NT2/D1 (cell line): ENCODE measurements around the gene ABCA2.

ENCODE experiments used
- DNase-seq: peaks from one replicate; pipeline ENCODE4 v3.0.0-alpha.2; 2011; ENCODE audit warnings: low read depth, low spot score
- H3K27me3 ChIP-seq: 2 replicates; pipeline ENCODE4 v1.6.0; 2011; ENCODE audit warnings: mild to moderate bottlenecking; ENCODE audit not compliant: insufficient read length, insufficient read depth
- H3K36me3 ChIP-seq: 2 replicates; pipeline ENCODE4 v1.6.1; 2011; ENCODE audit warnings: mild to moderate bottlenecking, low read length, mixed read lengths; ENCODE audit not compliant: insufficient read depth, insufficient read length
- H3K4me1 ChIP-seq: 2 replicates; pipeline ENCODE4 v1.5.1; 2011; ENCODE audit not compliant: insufficient read depth, insufficient read length
- H3K4me3 ChIP-seq: 2 replicates; pipeline ENCODE4 v1.5.1; 2011; ENCODE audit warnings: low read depth; ENCODE audit not compliant: insufficient read length
- H3K9ac ChIP-seq: 2 replicates; pipeline ENCODE4 v1.6.0; 2011; ENCODE audit warnings: low read depth; ENCODE audit not compliant: insufficient read length
- H3K9me3 ChIP-seq: 2 replicates; pipeline ENCODE4 v1.5.1; 2011; ENCODE audit warnings: mild to moderate bottlenecking, low read length; ENCODE audit not compliant: insufficient read depth
- SUZ12 ChIP-seq: IDR thresholded peaks from 2 replicates; pipeline ENCODE4 v1.6.1; 2011; ENCODE audit not compliant: insufficient read length, insufficient read depth; ENCODE audit errors: extremely low read depth
- YY1 ChIP-seq: IDR thresholded peaks from 2 replicates; pipeline ENCODE4 v1.6.1; 2011; ENCODE audit not compliant: insufficient read length, insufficient read depth
- ZNF274 ChIP-seq: IDR thresholded peaks from 2 replicates; pipeline ENCODE4 v1.6.1; 2011; ENCODE audit warnings: mild to moderate bottlenecking, low read depth, low read length

ABCA2 gene

GRCh38 chr9:136972743-136973142, 55.3 kb downstream of the ABCA2 start:
- peaks cover 36% of the 10 kb centered on the region for H3K4me1 ChIP-seq
- no peak for DNase-seq
- no peaks in the 10 kb centered on the region for H3K36me3 ChIP-seq
- H3K9ac ChIP-seq = peak overlapping the region; percentile 17
- peaks cover 11% of the 10 kb centered on the region for H3K27me3 ChIP-seq
- TF ChIP-seq SUZ12 (no peak), ZNF274 (no peak), YY1 (no peak)
- H3K4me3 ChIP-seq = no peak overlapping the region
- H3K9me3 ChIP-seq = no peaks in the 10 kb centered on the region

- no peaks in the 10 kb centered on the region for H3K36me3 ChIP-seq
- TF ChIP-seq YY1 = no peak
- TF ChIP-seq ZNF274 = no peak
- TF ChIP-seq SUZ12 = no peak
- no peak for DNase-seq
Measured at GRCh38 chr9:136972335-136972734, 55.7 kb downstream of the ABCA2 start.

DNA sequence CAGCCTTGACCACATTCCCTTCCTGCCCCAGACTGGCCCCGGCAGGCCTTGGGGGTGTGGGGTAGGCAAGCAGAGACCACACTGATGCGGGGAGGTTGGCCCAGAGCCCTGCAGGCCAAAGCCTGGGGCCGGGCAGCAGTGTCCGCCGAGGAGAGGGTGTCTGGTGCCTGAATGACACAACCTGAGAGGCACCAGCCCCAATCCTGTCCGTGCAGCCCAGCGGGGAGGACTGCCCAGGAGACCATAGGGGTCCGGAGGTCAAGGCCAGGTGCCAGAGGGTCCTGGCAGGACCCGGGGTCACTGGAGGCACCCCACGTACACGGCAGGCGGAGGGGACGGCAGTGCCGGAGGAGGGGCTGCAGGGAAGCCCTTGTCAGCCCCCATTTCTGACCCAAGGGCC, 56.3 kb downstream of the ABCA2 start:
- Histone ChIP-seq H3K4me3 (no peak overlapping the region), H3K4me1 (peaks cover 26% of the 10 kb centered on the region), H3K36me3 (no peaks in the 10 kb centered on the region), H3K9ac (no peak overlapping the region), H3K27me3 (peaks cover under 1% of the 10 kb centered on the region), H3K9me3 (no peaks in the 10 kb centered on the region)
- TF ChIP-seq ZNF274 = no peak
- TF ChIP-seq YY1 = no peak
- TF ChIP-seq SUZ12 = no peak
- DNase-seq = no peak

More at GRCh38 chr9:136972335-136972734, 55.7 kb downstream of the ABCA2 start:
- peaks cover 6% of the 10 kb centered on the region for H3K27me3 ChIP-seq
- H3K9me3 ChIP-seq = no peaks in the 10 kb centered on the region
- no peak overlapping the region for H3K9ac ChIP-seq
- peaks cover 31% of the 10 kb centered on the region for H3K4me1 ChIP-seq
- no peak overlapping the region for H3K4me3 ChIP-seq

DNA sequence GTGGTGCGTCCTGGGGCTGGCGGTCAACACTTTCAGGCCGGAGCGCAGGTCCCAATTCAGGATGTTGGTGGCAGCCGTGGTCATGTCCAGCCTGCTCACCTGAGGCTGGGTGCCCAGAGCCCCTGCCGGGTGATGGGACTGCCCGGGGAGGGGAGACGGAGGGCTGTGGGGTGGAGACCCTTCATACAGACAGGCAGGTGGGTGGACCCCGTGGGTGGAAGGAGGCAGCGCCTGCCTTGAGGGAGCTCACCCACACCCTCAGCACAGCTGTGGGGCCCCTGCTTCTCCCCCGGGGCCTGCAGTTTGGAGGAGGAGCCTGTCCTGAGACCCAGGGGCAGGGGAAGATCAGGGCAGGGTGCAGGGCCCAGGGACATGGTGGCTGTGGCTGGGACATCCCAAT, 57.7 kb downstream of the ABCA2 start:
- H3K9me3 ChIP-seq = no peaks in the 10 kb centered on the region
- H3K9ac ChIP-seq = peak overlapping the region; percentile 67
- no peaks in the 10 kb centered on the region for H3K36me3 ChIP-seq
- no peaks in the 10 kb centered on the region for H3K27me3 ChIP-seq
- H3K4me3 ChIP-seq = no peak overlapping the region
- TF ChIP-seq SUZ12 (no peak), ZNF274 (no peak), YY1 (no peak)
- peaks cover 23% of the 10 kb centered on the region for H3K4me1 ChIP-seq
- DNase-seq = no peak

- TF ChIP-seq SUZ12 = no peak
- H3K27me3 ChIP-seq = no peaks in the 10 kb centered on the region
- H3K9ac ChIP-seq = peak overlapping the region; percentile 67
- no peak overlapping the region for H3K4me3 ChIP-seq
- H3K9me3 ChIP-seq = no peaks in the 10 kb centered on the region
- H3K36me3 ChIP-seq = no peaks in the 10 kb centered on the region
- peaks cover 23% of the 10 kb centered on the region for H3K4me1 ChIP-seq
- DNase-seq = no peak
Measured at GRCh38 chr9:136969774-136970173, 58.3 kb downstream of the ABCA2 start.

- Histone ChIP-seq H3K27me3 (no peaks in the 10 kb centered on the region), H3K9ac (no peak overlapping the region), H3K4me1 (peaks cover 30% of the 10 kb centered on the region), H3K36me3 (no peaks in the 10 kb centered on the region), H3K4me3 (no peak overlapping the region), H3K9me3 (no peaks in the 10 kb centered on the region)
- TF ChIP-seq ZNF274 = no peak
- TF ChIP-seq YY1 = no peak
- TF ChIP-seq SUZ12 = no peak
- DNase-seq = no peak
Measured at GRCh38 chr9:136969150-136969549, 58.9 kb downstream of the ABCA2 start.

DNA sequence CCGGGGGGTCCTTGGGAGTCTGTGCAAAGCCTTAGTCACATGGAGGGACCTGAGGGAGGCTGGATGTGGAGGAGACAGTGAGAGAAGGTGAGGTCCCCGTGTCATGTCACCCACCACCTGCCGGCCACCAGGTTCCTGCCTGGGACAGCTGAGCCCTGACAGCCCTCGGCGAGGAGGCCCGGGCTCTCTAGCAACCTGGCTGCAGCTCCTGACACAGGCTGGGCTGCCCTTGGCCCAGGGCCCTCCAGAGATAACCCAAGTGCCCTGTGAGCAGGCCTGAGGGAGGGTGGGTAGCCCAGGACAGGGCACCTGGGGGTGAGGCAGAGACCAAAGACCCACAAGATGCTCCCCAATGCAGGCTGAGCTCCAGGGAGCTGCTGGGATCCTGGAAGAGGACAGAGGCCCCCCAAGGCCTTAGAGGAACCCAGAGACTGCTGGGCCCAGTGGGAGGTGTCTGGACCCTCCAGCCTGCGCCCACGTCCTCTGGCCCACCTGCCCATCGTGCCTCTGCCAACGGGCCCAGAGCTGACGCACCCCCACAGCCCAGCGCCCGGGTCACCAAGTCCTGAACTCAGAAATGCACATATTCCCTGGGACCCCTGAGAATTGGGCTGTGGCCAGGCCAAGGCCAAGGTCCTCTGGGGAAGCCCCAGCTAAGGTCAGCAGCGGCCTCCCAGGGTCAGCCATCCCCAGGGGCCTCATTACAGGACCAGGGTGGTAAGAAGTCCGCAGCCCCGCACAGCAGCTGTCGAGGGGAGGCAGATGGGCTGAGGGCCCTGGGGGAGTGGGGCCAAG, 59.5 kb downstream of the ABCA2 start:
- H3K4me1 ChIP-seq = peaks cover 32% of the 10 kb centered on the region
- H3K9ac ChIP-seq = no peak overlapping the region
- DNase-seq = no peak
- no peaks in the 10 kb centered on the region for H3K27me3 ChIP-seq
- TF ChIP-seq YY1 (no peak), ZNF274 (no peak), SUZ12 (no peak)
- H3K36me3 ChIP-seq = no peaks in the 10 kb centered on the region
- no peaks in the 10 kb centered on the region for H3K9me3 ChIP-seq
- no peak overlapping the region for H3K4me3 ChIP-seq
